HEK293T (cell line): ENCODE data around the gene OR6C6.
"Not testable (repeated sequence)": the region's sequence is repeated elsewhere in the genome, so short reads cannot be mapped to it uniquely, and the experiment has no call there.

Experiments used
- CTCF ChIA-PET: fragments of 350-600 bp; formaldehyde crosslinking; extraction: SDS; loops from one replicate; lab custom pipeline; 2021; ENCODE audit warnings: antibody characterized with exemption, inconsistent platforms; lab: Yijun Ruan, JAX
- POLR2A ChIA-PET: fragments of 350-600 bp; formaldehyde crosslinking; extraction: SDS; loops from one replicate; lab custom pipeline; 2020; ENCODE audit warnings: antibody characterized with exemption, inconsistent platforms; lab: Yijun Ruan, JAX
- DNase-seq: peaks from one replicate; pipeline ENCODE4 v3.0.0; 2012; ENCODE audit warnings: mixed read lengths; ENCODE audit errors: extremely low spot score
- ARNT ChIP-seq: fragments of 450-650 bp; IDR thresholded peaks from 2 replicates; pipeline ENCODE4 v1.6.1; 2017; ENCODE audit warnings: mild to moderate bottlenecking
- BHLHE40 ChIP-seq: fragments of 450-650 bp; IDR thresholded peaks from 2 replicates; pipeline ENCODE4 v1.6.1; 2016; ENCODE audit warnings: mild to moderate bottlenecking, moderate library complexity, borderline replicate concordance
- CTBP1 ChIP-seq: fragments of 450-650 bp; IDR thresholded peaks from 2 replicates; pipeline ENCODE4 v1.6.1; 2016; ENCODE audit warnings: borderline replicate concordance
- ELF4 ChIP-seq: fragments of 450-650 bp; IDR thresholded peaks from 2 replicates; pipeline ENCODE4 v1.6.1; 2017; ENCODE audit warnings: antibody characterized with exemption
- FOXA1 ChIP-seq: fragments of 450-650 bp; IDR thresholded peaks from 2 replicates; pipeline ENCODE4 v1.6.1; 2016; ENCODE audit warnings: mild to moderate bottlenecking
- FOXK2 ChIP-seq: fragments of 450-650 bp; IDR thresholded peaks from 2 replicates; pipeline ENCODE4 v1.6.1; 2016; ENCODE audit warnings: mild to moderate bottlenecking
- FOXM1 ChIP-seq: fragments of 450-650 bp; IDR thresholded peaks from 2 replicates; pipeline ENCODE4 v1.6.1; 2017; ENCODE audit warnings: mild to moderate bottlenecking, borderline replicate concordance
- HDGF ChIP-seq: fragments of 450-650 bp; IDR thresholded peaks from 2 replicates; pipeline ENCODE4 v1.6.1; 2017; ENCODE audit warnings: antibody characterized with exemption, borderline replicate concordance
- L3MBTL2 ChIP-seq: fragments of 450-650 bp; conservative IDR thresholded peaks from 2 replicates; pipeline ENCODE4 v1.6.1; 2016; ENCODE audit warnings: mild to moderate bottlenecking
- LEF1 ChIP-seq: fragments of 450-650 bp; IDR thresholded peaks from 2 replicates; pipeline ENCODE4 v1.6.1; 2017; ENCODE audit warnings: mild to moderate bottlenecking, borderline replicate concordance
- NFRKB ChIP-seq: fragments of 450-650 bp; IDR thresholded peaks from 2 replicates; pipeline ENCODE4 v1.6.1; 2016; ENCODE audit warnings: mild to moderate bottlenecking, moderate library complexity
- PKNOX1 ChIP-seq: fragments of 450-650 bp; IDR thresholded peaks from 2 replicates; pipeline ENCODE4 v1.6.1; 2016
- SP1 ChIP-seq: fragments of 450-650 bp; IDR thresholded peaks from 2 replicates; pipeline ENCODE4 v1.6.1; 2017
- SUZ12 ChIP-seq: fragments of 450-650 bp; IDR thresholded peaks from 2 replicates; pipeline ENCODE4 v1.6.1; 2016; ENCODE audit warnings: mild to moderate bottlenecking
- TARDBP ChIP-seq: fragments of 450-650 bp; IDR thresholded peaks from 2 replicates; pipeline ENCODE4 v1.6.1; 2016
- ZNF384 ChIP-seq: fragments of 450-650 bp; IDR thresholded peaks from 2 replicates; pipeline ENCODE4 v1.6.1; 2016

OR6C6 gene

GRCh38 chr12:55296469-55296868 lies at the start of gene OR6C6:
Gene OR6C6, minus strand, starts transcription at chr12:55296569. Its CDS starts 1,337 bp downstream, at chr12:55295232.
- CTCF ChIA-PET: no interaction called here
- POLR2A ChIA-PET: no interaction called here
- no peak for TF ChIP-seq ARNT
- no peak for TF ChIP-seq CTBP1
- no peak for TF ChIP-seq HDGF
- TF ChIP-seq PKNOX1: no peak
- no peak for TF ChIP-seq FOXK2
- no peak for TF ChIP-seq FOXA1
- TF ChIP-seq TARDBP: no peak
- DNase-seq: no peak

- POLR2A ChIA-PET: no interaction called here
- CTCF ChIA-PET: no interaction called here
- no peak for DNase-seq
- TF ChIP-seq SUZ12 (no peak), SP1 (no peak), PKNOX1 (no peak), L3MBTL2 (no peak), HDGF (no peak), LEF1 (no peak), FOXK2 (no peak), TARDBP (no peak), FOXM1 (no peak), FOXA1 (no peak), ZNF384 (no peak), CTBP1 (no peak), BHLHE40 (no peak), NFRKB (no peak), ARNT (no peak), ELF4 (no peak)
Observed at GRCh38 chr12:55336002-55336401, 39.6 kb upstream of the OR6C6 start.

DNA sequence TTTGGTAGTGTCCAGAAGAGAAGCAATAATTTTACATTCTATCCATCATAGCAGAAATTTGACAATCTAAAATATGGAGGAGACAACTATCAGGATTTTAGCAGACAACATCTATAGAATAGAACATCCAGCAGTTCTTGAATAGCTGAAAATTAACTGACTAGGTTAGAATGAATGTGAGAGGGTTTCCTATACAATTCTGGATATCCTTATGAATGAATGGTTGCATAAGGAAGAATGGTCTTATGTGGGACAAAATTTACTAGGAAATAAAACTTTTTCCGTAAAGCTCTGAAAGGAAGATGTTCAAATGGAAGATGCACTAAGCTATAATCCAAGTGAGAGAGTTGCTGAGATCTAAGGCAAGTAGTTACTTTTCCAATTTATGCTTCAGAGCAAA lies 34.1 kb upstream of the OR6C6 start, which contains the start of gene OR6C3:
OR6C3 (plus strand) TSS at position 301 of the 400 bp plus-strand sequence. CDS start 955 bp downstream, outside the sequence.
- TF ChIP-seq ARNT (no peak), SUZ12 (no peak), ELF4 (no peak), LEF1 (no peak), CTBP1 (no peak), ZNF384 (no peak), HDGF (no peak), FOXA1 (no peak)
- ChIA-PET POLR2A (no interaction called here), CTCF (no interaction called here)
- no peak for DNase-seq

DNA sequence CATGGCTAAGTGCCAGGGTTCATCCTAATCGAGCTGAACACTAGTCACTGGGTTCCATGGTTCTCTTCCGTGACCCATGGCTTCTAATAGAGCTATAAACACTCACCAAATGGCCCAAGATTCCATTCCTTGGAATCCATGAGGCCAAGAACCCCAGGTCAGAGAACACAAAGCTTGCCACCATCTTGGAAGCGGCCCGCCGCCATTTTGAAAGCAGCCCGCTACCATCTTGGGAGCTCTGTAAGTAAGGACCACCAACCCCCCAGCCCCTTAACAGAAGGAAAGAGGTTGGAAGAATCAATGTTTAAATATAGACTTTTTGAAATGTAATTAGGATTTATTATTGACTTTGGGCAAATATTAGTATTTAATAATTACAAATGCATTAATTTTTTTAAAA lies 29.4 kb upstream of the OR6C6 start:
- CTCF ChIA-PET, DNase-seq, POLR2A ChIA-PET: not testable (repeated sequence)

DNA sequence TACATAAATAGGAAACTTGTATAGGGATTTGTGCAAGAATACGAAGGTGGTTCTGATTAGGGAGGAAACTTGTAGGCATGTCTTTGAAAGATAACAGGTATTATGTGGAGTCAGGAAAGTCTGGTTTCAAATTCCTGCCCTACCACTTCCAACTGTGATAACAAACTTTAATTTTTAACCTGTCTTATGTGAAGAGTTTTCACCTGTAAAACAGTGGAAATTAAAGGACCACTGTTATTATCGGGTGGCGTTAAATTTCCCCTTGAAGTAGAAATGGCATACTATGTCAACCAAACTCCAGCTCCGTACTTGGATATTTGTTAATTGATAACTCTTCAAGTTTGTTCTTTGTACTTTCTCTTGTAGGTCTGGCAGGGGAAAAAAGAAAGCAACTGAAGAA lies 23.8 kb upstream of the OR6C6 start:
- POLR2A ChIA-PET: no interaction called here
- no peak for DNase-seq
- no peak for TF ChIP-seq NFRKB
- no peak for TF ChIP-seq FOXA1
- no peak for TF ChIP-seq SUZ12
- TF ChIP-seq BHLHE40: no peak
- no peak for TF ChIP-seq TARDBP
- TF ChIP-seq L3MBTL2: no peak
- TF ChIP-seq PKNOX1: no peak
- TF ChIP-seq CTBP1: no peak
- TF ChIP-seq ZNF384: no peak
- no peak for TF ChIP-seq SP1
- TF ChIP-seq FOXK2: no peak
- CTCF ChIA-PET: no interaction called here

DNA sequence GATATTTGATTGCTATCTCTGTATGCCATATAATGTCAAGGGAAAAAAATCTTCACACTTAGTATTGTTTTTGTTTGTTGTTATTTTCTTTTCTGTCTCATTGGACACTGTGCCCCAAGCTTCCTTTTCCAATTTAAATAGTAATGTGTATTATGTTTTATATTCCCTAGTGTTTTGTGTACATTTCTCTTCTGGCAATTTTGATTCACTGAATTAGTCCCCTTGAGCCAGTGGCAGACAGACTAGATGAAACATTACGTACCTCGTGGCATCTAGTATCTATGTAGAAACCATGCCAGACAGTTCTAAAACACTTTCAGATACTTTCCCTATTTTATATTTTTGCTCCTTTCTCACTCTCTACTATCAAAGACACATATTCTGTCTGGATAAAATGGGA lies 17.7 kb upstream of the OR6C6 start, which contains the start of gene OR6C1:
OR6C1 (plus strand) TSS at position 301 of the 400 bp plus-strand sequence. CDS start 6,257 bp downstream, outside the sequence.
- ChIA-PET CTCF (no interaction called here), POLR2A (no interaction called here)
- no peak for DNase-seq
- TF ChIP-seq BHLHE40 (no peak), L3MBTL2 (no peak), ARNT (no peak), TARDBP (no peak), ZNF384 (no peak), HDGF (no peak), CTBP1 (no peak), ELF4 (no peak), NFRKB (no peak), PKNOX1 (no peak), FOXK2 (no peak), SP1 (no peak), FOXA1 (no peak), SUZ12 (no peak), FOXM1 (no peak), LEF1 (no peak)

- ChIA-PET POLR2A (no interaction called here), CTCF (no interaction called here)
- TF ChIP-seq PKNOX1: no peak
- TF ChIP-seq SP1: no peak
- no peak for TF ChIP-seq L3MBTL2
- TF ChIP-seq LEF1: no peak
- TF ChIP-seq FOXK2: no peak
- no peak for TF ChIP-seq CTBP1
- no peak for TF ChIP-seq HDGF
- no peak for TF ChIP-seq ELF4
- no peak for TF ChIP-seq BHLHE40
- TF ChIP-seq ZNF384: no peak
- TF ChIP-seq NFRKB: no peak
- TF ChIP-seq ARNT: no peak
- TF ChIP-seq TARDBP: no peak
- no peak for TF ChIP-seq FOXM1
- no peak for TF ChIP-seq FOXA1
- no peak for TF ChIP-seq SUZ12
- no peak for DNase-seq
Observed at GRCh38 chr12:55289999-55290398, 6.4 kb downstream of the OR6C6 start.
